ENCODE results near the gene RBMXL3. TPM values are rescaled to one million over a fixed set of nuclear protein-coding genes. Genes with fewer than 3 reads are reported as not detected.

Gene RBMXL3
- total and polyA plus RNA-seq, 10 of the 15 experiments (the other 5 are each of a cell fraction or from before 2014, with no cell fraction given): not detected

Other genes starting within 250 kb of the RBMXL3 start
- gene IL13RA2, start 171.8 kb upstream of the RBMXL3 start, total RNA-seq (2014; rRNA removed): not detected in 2 replicates
- gene IL13RA2, start 171.8 kb upstream of the RBMXL3 start, total RNA-seq (2014; rRNA removed; fragmentation: Illumina TruSeq; extraction: Trizol): 0.18 TPM in 1 of 2 replicates, not detected in the other
- gene IL13RA2, start 171.8 kb upstream of the RBMXL3 start, total RNA-seq (2021): not detected in 2 replicates
- gene IL13RA2, start 171.8 kb upstream of the RBMXL3 start, polyA plus RNA-seq (2011; rRNA removed): 0.08 TPM in 1 of 2 replicates, not detected in the other
- not detected in 2 replicates for gene IL13RA2, start 171.8 kb upstream of the RBMXL3 start, polyA plus RNA-seq (2014; fragmentation: Illumina TruSeq; extraction: Trizol)
- not detected for gene IL13RA2, start 171.8 kb upstream of the RBMXL3 start, polyA plus RNA-seq (2014; fragmentation: Nextera tagmentation; extraction: Ambion mirVana)
- gene IL13RA2, start 171.8 kb upstream of the RBMXL3 start, polyA plus RNA-seq (2014; rRNA removed): not detected in 2 replicates
- gene IL13RA2, start 171.8 kb upstream of the RBMXL3 start, polyA plus RNA-seq (2016; fragmentation: Nextera tagmentation; extraction: Ambion mirVana): not detected
- gene LRCH2, start 44.7 kb downstream of the RBMXL3 start, total RNA-seq (2014; rRNA removed): not detected in 2 replicates
- not detected in 2 replicates for gene LRCH2, start 44.7 kb downstream of the RBMXL3 start, total RNA-seq (2014; rRNA removed; fragmentation: Illumina TruSeq; extraction: Trizol)
- gene LRCH2, start 44.7 kb downstream of the RBMXL3 start, total RNA-seq (2021): 0.03 TPM in 1 of 2 replicates, not detected in the other
- gene LRCH2, start 44.7 kb downstream of the RBMXL3 start, polyA plus RNA-seq (2011; rRNA removed): 0.10 and 0.13 TPM in 2 replicates
- 0.03 and 0.05 TPM in 2 replicates for gene LRCH2, start 44.7 kb downstream of the RBMXL3 start, polyA plus RNA-seq (2014; fragmentation: Illumina TruSeq; extraction: Trizol)
- not detected for gene LRCH2, start 44.7 kb downstream of the RBMXL3 start, polyA plus RNA-seq (2014; fragmentation: Nextera tagmentation; extraction: Ambion mirVana)
- 0.01 TPM in 1 of 2 replicates, not detected in the other for gene LRCH2, start 44.7 kb downstream of the RBMXL3 start, polyA plus RNA-seq (2014; rRNA removed)
- gene LRCH2, start 44.7 kb downstream of the RBMXL3 start, polyA plus RNA-seq (2016; fragmentation: Nextera tagmentation; extraction: Ambion mirVana): not detected
- not detected in 2 replicates for gene LUZP4, start 100.3 kb downstream of the RBMXL3 start, total RNA-seq (2014; rRNA removed)
- gene LUZP4, start 100.3 kb downstream of the RBMXL3 start, total RNA-seq (2014; rRNA removed; fragmentation: Illumina TruSeq; extraction: Trizol): not detected in 2 replicates
- gene LUZP4, start 100.3 kb downstream of the RBMXL3 start, total RNA-seq (2021): not detected in 2 replicates
- gene LUZP4, start 100.3 kb downstream of the RBMXL3 start, polyA plus RNA-seq (2011; rRNA removed): not detected in 2 replicates
- gene LUZP4, start 100.3 kb downstream of the RBMXL3 start, polyA plus RNA-seq (2014; fragmentation: Illumina TruSeq; extraction: Trizol): not detected in 2 replicates
- not detected for gene LUZP4, start 100.3 kb downstream of the RBMXL3 start, polyA plus RNA-seq (2014; fragmentation: Nextera tagmentation; extraction: Ambion mirVana)
- not detected in 2 replicates for gene LUZP4, start 100.3 kb downstream of the RBMXL3 start, polyA plus RNA-seq (2014; rRNA removed)
- not detected for gene LUZP4, start 100.3 kb downstream of the RBMXL3 start, polyA plus RNA-seq (2016; fragmentation: Nextera tagmentation; extraction: Ambion mirVana)

Data from GM12878 (cell line).